Measurements from ENCODE around the gene CFAP299.

GRCh38 chr4:80927420-80927819 lies 591.9 kb downstream of the CFAP299 start:
- TF ChIP-seq POLR2AphosphoS5 (IDR thresholded peaks at IDR 0.05) = no peak
- TF ChIP-seq CTCF (IDR thresholded peaks at IDR 0.05) = no peak
